Activated CD8-positive, alpha-beta T cell treated with anti-CD3 and anti-CD28 coated beads for 36 hours (primary cell): Measurements from ENCODE around the gene COL4A1. TPM values are rescaled to one million over a fixed set of nuclear protein-coding genes. Genes with fewer than 3 reads are reported as not detected.

ENCODE experiments used
- ATAC-seq: fragments of 200-7000 bp; cut with Tn5 transposase; one replicate; pipeline ENCODE4 v1.10.0; 2021; ENCODE audit warnings: mild to moderate bottlenecking, moderate library complexity
- CTCF ChIA-PET: fragments of 350-600 bp; sonication (Branson Sonifier 250); formaldehyde crosslinking; loops from one replicate; lab custom pipeline; 2021; ENCODE audit warnings: antibody characterized with exemption; lab: Charles Lee
- POLR2A ChIA-PET: fragments of 350-600 bp; sonication (Branson Sonifier 250); formaldehyde crosslinking; loops from one replicate; lab custom pipeline; 2021; ENCODE audit warnings: antibody characterized with exemption; lab: Charles Lee
- DNase-seq: peaks from one replicate; pipeline ENCODE4 v3.0.0-alpha.2; 2020
- H3K27ac Mint-ChIP-seq: one replicate; pipeline ENCODE4 v1.8.0; 2021; ENCODE audit warnings: mild to moderate bottlenecking, mixed read lengths
- H3K27me3 Mint-ChIP-seq: one replicate; pipeline ENCODE4 v1.8.0; 2021; ENCODE audit warnings: mixed read lengths
- H3K36me3 Mint-ChIP-seq: one replicate; pipeline ENCODE4 v1.8.0; 2021; ENCODE audit warnings: low read depth, mixed read lengths
- H3K4me1 Mint-ChIP-seq: one replicate; pipeline ENCODE4 v1.8.0; 2021; ENCODE audit warnings: low read depth, mixed read lengths
- H3K4me3 Mint-ChIP-seq: one replicate; pipeline ENCODE4 v1.8.0; 2021; ENCODE audit warnings: mild to moderate bottlenecking, moderate library complexity, mixed read lengths
- H3K9me3 Mint-ChIP-seq: one replicate; pipeline ENCODE4 v1.8.0; 2021; ENCODE audit warnings: mixed read lengths
- CTCF ChIP-seq: fragments of 200-600 bp; IDR thresholded peaks from one replicate; pipeline ENCODE4 v1.8.0; 2022; ENCODE audit warnings: antibody characterized with exemption, mild to moderate bottlenecking
- intact Hi-C: fragments of 100-400 bp; cut with micrococcal nuclease; formaldehyde crosslinking; loops from one replicate; pipeline ENCODE4 v1.10.0; 2022
- total RNA-seq, 2 experiments: library from RNA; stranded (reverse); gene quantifications; one replicate each; pipeline ENCODE4 v1.2.3, GENCODE V29; 2021

Gene COL4A1
- total RNA-seq, 2 experiments from 2014 or later, result not detected

GRCh38 chr13:110121422-110122083 is 185.4 kb downstream of the COL4A1 start:
- DNase-seq, result no peak
- no peak overlapping the region for H3K27ac Mint-ChIP-seq

GRCh38 chr13:110119935-110120905 is 186.7 kb downstream of the COL4A1 start:
- H3K36me3 Mint-ChIP-seq, result no peaks in the 10 kb centered on the region
- no peak for TF ChIP-seq CTCF
- POLR2A ChIA-PET, result no interaction called here
- peaks cover 26% of the 10 kb centered on the region for H3K27me3 Mint-ChIP-seq
- H3K4me1 Mint-ChIP-seq, result no peaks in the 10 kb centered on the region
- no peaks in the 10 kb centered on the region for H3K9me3 Mint-ChIP-seq
- H3K4me3 Mint-ChIP-seq, result no peak overlapping the region
- ATAC-seq (no peak), DNase-seq (no peak)
- CTCF ChIA-PET, result no interaction called here
- intact Hi-C loops, result loop anchor here (5.0 kb wide), 1 partner anchor 1158 kb away; no protein-coding TSS in a partner anchor
- no peak overlapping the region for H3K27ac Mint-ChIP-seq

More at GRCh38 chr13:110121422-110122083, 185.4 kb downstream of the COL4A1 start:
- Mint-ChIP-seq H3K36me3 (no peaks in the 10 kb centered on the region), H3K9me3 (no peaks in the 10 kb centered on the region), H3K27me3 (peaks cover 22% of the 10 kb centered on the region), H3K4me3 (no peak overlapping the region), H3K4me1 (no peaks in the 10 kb centered on the region)
- ATAC-seq, result no peak
- TF ChIP-seq CTCF, result no peak
- intact Hi-C loops, result no loop called here
- CTCF ChIA-PET, result no interaction called here
- POLR2A ChIA-PET, result no interaction called here

- ChIA-PET CTCF (no interaction called here), POLR2A (no interaction called here)
- Mint-ChIP-seq H3K27ac (no peak overlapping the region), H3K4me1 (no peaks in the 10 kb centered on the region), H3K9me3 (no peaks in the 10 kb centered on the region), H3K4me3 (no peak overlapping the region), H3K27me3 (peaks cover 16% of the 10 kb centered on the region), H3K36me3 (no peaks in the 10 kb centered on the region)
- DNase-seq (no peak), ATAC-seq (no peak)
- no peak for TF ChIP-seq CTCF
- intact Hi-C loops, result loop anchor here (5.0 kb wide), 1 partner anchor 1156 kb away; no protein-coding TSS in a partner anchor
These were observed 188.9 kb downstream of the COL4A1 start for GRCh38 chr13:110118106-110118505.

GRCh38 chr13:110116072-110116487 is 190.9 kb downstream of the COL4A1 start:
- intact Hi-C loops, result loop anchor here (5.0 kb wide), 1 partner anchor 1154 kb away; no protein-coding TSS in a partner anchor
- peak; percentile 60 for DNase-seq
- POLR2A ChIA-PET, result no interaction called here
- Mint-ChIP-seq H3K36me3 (no peaks in the 10 kb centered on the region), H3K27me3 (peaks cover 16% of the 10 kb centered on the region), H3K4me3 (no peak overlapping the region), H3K9me3 (no peaks in the 10 kb centered on the region), H3K27ac (no peak overlapping the region), H3K4me1 (no peaks in the 10 kb centered on the region)
- peak; percentile 88 for TF ChIP-seq CTCF
- CTCF ChIA-PET, result interaction anchor here (0.7 to 2.0 kb wide), 8 partner anchors 16 to 1156 kb away, joined by 3 to 8 read pairs (median 3); no protein-coding TSS in a partner anchor
- peak; percentile 78 for ATAC-seq
